ENCODE measurements around the gene CLCA4. TPM values are rescaled to one million over a fixed set of nuclear protein-coding genes. Genes with fewer than 3 reads are reported as not detected.

The CLCA4 gene
- total and polyA plus RNA-seq, 10 of the 15 experiments (the other 5 are each of a cell fraction or from before 2014, with no cell fraction given), result 0.01 to 0.08 TPM; not detected in 8

- TF ChIP-seq NFYA (IDR thresholded peaks at IDR 0.05; ENCODE audit: borderline replicate concordance, low read depth, low read length) (peak; percentile 43), MTA3 (IDR thresholded peaks at IDR 0.05; ENCODE audit: borderline replicate concordance, low read length) (no peak), LARP7 (IDR thresholded peaks at IDR 0.05) (no peak), PBX3 (IDR thresholded peaks at IDR 0.05; ENCODE audit: insufficient replicate concordance, low read depth, low read length) (no peak), SMARCA5 (IDR thresholded peaks at IDR 0.05) (peak; percentile 87; the same call in 1 of the 2 replicates), SMC3 (IDR thresholded peaks at IDR 0.05; ENCODE audit: borderline replicate concordance, low read length) (peak; percentile 47; the same call in 1 of the 2 replicates), ZZZ3 (IDR thresholded peaks at IDR 0.05; ENCODE audit: control insufficient read depth, insufficient read length, low read depth) (no peak)
Observed at GRCh38 chr1:86499987-86500593, 46.8 kb upstream of the CLCA4 start (continued).

- Histone ChIP-seq H3K27me3 (replicated peaks in 1 of 2; ENCODE audit: control insufficient read depth in 2 of 2, insufficient read depth in 2 of 2, low read length in 1 of 2) (peaks cover 0 to 2% of the 10 kb centered on the region in 2 experiments; a peak in 3 of 4 replicates), H3K9me3 (replicated peaks; ENCODE audit: control insufficient read depth, insufficient read depth, low read length) (no peaks in the 10 kb centered on the region), H3K4me1 (ENCODE audit: control insufficient read depth, insufficient read depth, low read length) (no peaks in the 10 kb centered on the region), H3K27ac (ENCODE audit: control insufficient read depth, insufficient read depth) (no peak overlapping the region), H4K20me1 (ENCODE audit: control insufficient read depth, insufficient read depth) (no peaks in the 10 kb centered on the region), H3K4me3 (no peak overlapping the region), H3K36me3 (ENCODE audit: control insufficient read depth in 2 of 2, insufficient read depth in 2 of 2, low read length in 1 of 2) (no peaks in the 10 kb centered on the region), H2AFZ (ENCODE audit: control insufficient read depth, low read depth, low read length) (no peak overlapping the region), H3K79me2 (ENCODE audit: control insufficient read depth, insufficient read depth, low read length) (no peaks in the 10 kb centered on the region), H3K9ac (ENCODE audit: control insufficient read depth, insufficient read depth, low read length) (no peak overlapping the region), H3K4me2 (ENCODE audit: control insufficient read depth, insufficient read depth) (no peak overlapping the region)
- no peak for DNase-seq (ENCODE audit: low read depth, low spot score)
- RAD21 ChIA-PET (ENCODE audit: unreplicated experiment), result interaction anchor here (0.9 to 1.2 kb wide), 2 partner anchors 119 to 121 kb away, joined by 3 read pairs; no protein-coding TSS in a partner anchor
- TF ChIP-seq ELK1 (IDR thresholded peaks at IDR 0.05; ENCODE audit: low read depth, low read length) (no peak), ASH2L (IDR thresholded peaks at IDR 0.05; ENCODE audit: borderline replicate concordance, low read depth) (no peak), HDGF (IDR thresholded peaks at IDR 0.05) (no peak), WRNIP1 (IDR thresholded peaks at IDR 0.05; ENCODE audit: borderline replicate concordance, low read depth, low read length) (no peak), RAD21 (IDR thresholded peaks at IDR 0.05; ENCODE audit: insufficient read depth, low read depth, low read length) (no peak), TCF3 (IDR thresholded peaks at IDR 0.05; ENCODE audit: borderline replicate concordance, insufficient read depth, low read depth, low read length) (no peak), EED (IDR thresholded peaks at IDR 0.05; ENCODE audit: low read depth) (no peak), SIN3A (IDR thresholded peaks at IDR 0.05; ENCODE audit: low read depth, low read length) (no peak), EZH2 (IDR thresholded peaks at IDR 0.05; ENCODE audit: borderline replicate concordance, control insufficient read depth, low read depth, low read length) (no peak), POLR2A (IDR thresholded peaks at IDR 0.05; ENCODE audit: low read depth, low read length) (no peak), BRCA1 (IDR thresholded peaks at IDR 0.05; ENCODE audit: low read depth, low read length) (no peak)
- SMC1A ChIA-PET (ENCODE audit: uncharacterized antibody, unreplicated experiment), result interaction anchor here (0.8 to 2.5 kb wide), 5 partner anchors 17 to 121 kb away, joined by 3 to 16 read pairs (median 6); no protein-coding TSS in a partner anchor
- intact Hi-C loops (cut with micrococcal nuclease; ENCODE audit: unreplicated experiment), result loop anchor here (5.0 to 10.0 kb wide), 4 partner anchors 187 to 584 kb away; partner anchors contain the start of gene SH3GLB1
- POLR2A ChIA-PET, result no interaction called here
- in situ Hi-C loops (cut with MboI), result loop anchor here (5.0 to 25.0 kb wide), 2 partner anchors 118 to 587 kb away; no protein-coding TSS in a partner anchor
- BruUV-seq (replicated peaks), result no TSS peak
- WGBS (ENCODE audit: insufficient coverage, insufficient replicate concordance, low lambda C conversion rate, missing lambda C conversion rate), result 91% methylated on average over 2 of the region's 2 CpGs
- ATAC-seq, result no peak
- FAIRE-seq, result no peak
- CTCF ChIA-PET, result interaction anchor here (0.7 to 11.1 kb wide), 29 partner anchors 10 to 557 kb away, joined by 3 to 104 read pairs (median 5); partner anchors contain the start of genes ODF2L and SH3GLB1
Observed at GRCh38 chr1:86500714-86501113, 46.2 kb upstream of the CLCA4 start.

Measured in GM12878 (cell line).